ENCODE data around the gene SCAMP4.

The SCAMP4 gene

DNA sequence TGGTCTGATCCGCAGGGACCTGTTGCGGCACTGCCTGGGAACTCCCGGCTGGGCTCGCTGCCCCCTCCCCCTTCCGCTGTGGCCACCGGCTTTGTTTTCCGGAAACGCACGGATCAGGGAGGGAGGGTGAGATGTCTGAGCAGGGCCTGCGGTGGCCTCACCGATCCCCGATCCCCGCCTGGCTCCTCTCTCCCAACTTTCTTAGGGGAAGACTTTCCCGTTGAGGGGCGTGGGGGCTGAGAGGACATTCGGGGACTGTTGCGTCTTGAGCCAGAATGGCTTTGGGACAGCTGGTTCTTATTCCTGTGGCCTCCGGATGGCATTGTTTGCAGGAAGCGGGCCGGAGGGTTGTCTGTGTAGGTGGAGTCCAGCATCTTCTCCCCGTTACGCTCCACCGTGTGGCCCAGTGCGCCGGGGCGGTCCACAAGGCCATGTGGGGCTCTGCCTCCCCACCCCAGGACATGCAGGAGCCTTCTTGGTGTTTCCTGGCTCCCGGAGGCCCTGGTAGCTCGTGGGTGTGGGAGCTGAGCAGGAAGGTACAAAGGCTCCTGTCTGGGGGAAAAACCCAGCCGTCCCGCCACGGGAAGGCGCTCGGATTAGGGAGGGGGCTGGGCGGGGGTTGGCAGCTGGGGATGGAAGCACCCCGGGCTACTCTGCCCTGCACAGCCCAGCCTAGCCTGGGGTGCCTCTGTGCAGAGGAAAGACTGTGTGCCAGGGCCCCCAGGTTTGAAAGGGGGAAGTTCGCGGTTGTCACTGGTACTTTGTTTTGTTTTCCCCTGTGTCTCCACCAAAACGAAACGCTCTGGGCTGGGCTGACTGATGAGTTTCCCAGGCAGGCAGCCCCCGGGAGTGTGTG, 37.1 kb downstream of the SCAMP4 start:
- WGBS, 2 donors (ENCODE audit: extremely low coverage in 2 of 2, insufficient read length in 2 of 2, insufficient replicate concordance in 1 of 2), result no CpG with 5 or more reads among the region's 40 CpGs
- peak overlapping the region; percentile 100 for H3K9ac ChIP-seq (ENCODE audit: low read depth, low read length, poor library complexity)
- peak; percentile 81 for DNase-seq (ENCODE audit: low spot score)

DNA sequence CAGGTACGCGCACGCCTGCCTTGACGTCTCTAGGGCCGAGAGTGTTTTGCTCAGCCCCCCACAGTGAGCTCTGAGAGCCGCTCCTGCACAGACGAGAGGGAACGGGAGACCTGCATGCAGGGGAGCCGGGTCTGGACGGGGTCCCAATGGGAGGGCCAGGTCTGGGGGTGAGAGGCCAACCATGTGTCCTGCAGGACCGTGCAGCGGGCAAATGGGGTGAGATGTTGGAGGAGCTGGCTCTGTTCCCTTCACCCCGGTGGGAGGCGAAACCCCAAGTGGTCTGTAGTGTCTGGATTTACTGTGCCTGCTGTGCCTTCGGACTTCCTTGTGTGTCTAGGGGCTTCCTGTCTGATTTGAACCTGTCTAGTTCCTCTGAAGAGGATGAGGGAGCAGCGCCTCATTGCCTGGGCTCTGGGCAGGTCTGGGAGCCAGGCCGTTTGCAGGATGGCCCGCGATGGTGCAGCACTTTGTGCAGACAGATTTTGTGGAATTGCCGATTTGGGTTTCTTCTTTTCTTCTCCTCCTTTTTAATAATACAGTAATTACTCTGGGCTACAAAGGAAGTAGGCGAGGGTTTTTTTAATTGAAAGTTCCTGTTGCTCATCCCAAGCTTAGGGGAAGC, 37.8 kb downstream of the SCAMP4 start:
- Histone ChIP-seq H3K4me2 (ENCODE audit: insufficient read depth, low read length, poor library complexity, severe bottlenecking) (peak overlapping the region; percentile 97), H4K91ac (ENCODE audit: low read depth, low read length, poor library complexity) (no peak overlapping the region), H3K23ac (ENCODE audit: low read depth, low read length, poor library complexity) (peak overlapping the region; percentile 99), H3K14ac (ENCODE audit: low read length) (no peak overlapping the region), H3K4ac (ENCODE audit: low read length) (peak overlapping the region; percentile 10), H2AK5ac (ENCODE audit: low read depth, low read length) (peak overlapping the region; percentile 94), H2BK12ac (ENCODE audit: low read length) (no peak overlapping the region), H2BK5ac (ENCODE audit: low read length) (peak overlapping the region; percentile 96), H3K9ac (ENCODE audit: low read depth, low read length, poor library complexity) (peak overlapping the region; percentile 82), H3K27ac (replicated peaks; ENCODE audit: low read length) (peak overlapping the region; percentile 87), H2BK120ac (ENCODE audit: low read depth, low read length) (no peak overlapping the region), H2BK15ac (ENCODE audit: low read length) (no peak overlapping the region), H3K4me3 (ENCODE audit: low read length in 2 of 2) (peak overlapping the region; percentile 82 to 96), H3K18ac (ENCODE audit: low read length) (peak overlapping the region; percentile 82), H2AFZ (ENCODE audit: low read length) (no peak overlapping the region), H3K9me3 (replicated peaks in 1 of 2; ENCODE audit: control insufficient read depth in 2 of 2, insufficient read depth in 1 of 2, low read depth in 1 of 2, low read length in 2 of 2) (no peaks in the 10 kb centered on the region), H4K8ac (ENCODE audit: low read depth, low read length) (no peak overlapping the region), H3K36me3 (replicated peaks in 1 of 2; ENCODE audit: control insufficient read depth in 2 of 2, insufficient read depth in 2 of 2, low read length in 2 of 2) (peaks cover 0 to 13% of the 10 kb centered on the region in 2 donors), H3K79me1 (ENCODE audit: low read depth, low read length) (peaks cover 27% of the 10 kb centered on the region), H3K27me3 (ENCODE audit: control insufficient read depth in 3 of 3, insufficient read depth in 3 of 3, low read depth in 1 of 3, low read length in 3 of 3) (no peaks in the 10 kb centered on the region), H3K4me1 (ENCODE audit: control insufficient read depth in 2 of 2, insufficient read depth in 1 of 2, low read depth in 1 of 2, low read length in 2 of 2) (peaks cover 14 to 21% of the 10 kb centered on the region in 2 donors)
- no CpG with 5 or more reads among the region's 21 CpGs for WGBS, 2 donors (ENCODE audit: extremely low coverage in 2 of 2, insufficient read length in 2 of 2, insufficient replicate concordance in 1 of 2)
- DNase-seq (ENCODE audit: low spot score), result no peak

More for the DNA sequence above, 37.1 kb downstream of the SCAMP4 start:
- H2BK5ac ChIP-seq (ENCODE audit: low read length), result peak overlapping the region; percentile 96
- peak overlapping the region; percentile 100 for H3K14ac ChIP-seq (ENCODE audit: low read length)
- peak overlapping the region; percentile 84 for H2BK12ac ChIP-seq (ENCODE audit: low read length)
- peak overlapping the region; percentile 94 for H2AK5ac ChIP-seq (ENCODE audit: low read depth, low read length)
- H3K27me3 ChIP-seq (ENCODE audit: control insufficient read depth in 3 of 3, insufficient read depth in 3 of 3, low read depth in 1 of 3, low read length in 3 of 3), result no peaks in the 10 kb centered on the region
- peak overlapping the region; percentile 98 for H3K18ac ChIP-seq (ENCODE audit: low read length)
- peak overlapping the region; percentile 98 for H3K23ac ChIP-seq (ENCODE audit: low read depth, low read length, poor library complexity)
- H2BK120ac ChIP-seq (ENCODE audit: low read depth, low read length), result peak overlapping the region; percentile 31
- H3K4ac ChIP-seq (ENCODE audit: low read length), result peak overlapping the region; percentile 66
- H2AFZ ChIP-seq (ENCODE audit: low read length), result peak overlapping the region; percentile 83
- no peaks in the 10 kb centered on the region for H3K9me3 ChIP-seq (replicated peaks in 1 of 2; ENCODE audit: control insufficient read depth in 2 of 2, insufficient read depth in 1 of 2, low read depth in 1 of 2, low read length in 2 of 2)
- H3K27ac ChIP-seq (replicated peaks; ENCODE audit: low read length), result peak overlapping the region; percentile 87
- H2BK15ac ChIP-seq (ENCODE audit: low read length), result peak overlapping the region; percentile 67
- no peak overlapping the region for H4K91ac ChIP-seq (ENCODE audit: low read depth, low read length, poor library complexity)
- H3K4me1 ChIP-seq (ENCODE audit: control insufficient read depth in 2 of 2, insufficient read depth in 1 of 2, low read depth in 1 of 2, low read length in 2 of 2), result peaks cover 14 to 21% of the 10 kb centered on the region in 2 donors
- peaks cover 26% of the 10 kb centered on the region for H3K79me1 ChIP-seq (ENCODE audit: low read depth, low read length)
- H3K36me3 ChIP-seq (replicated peaks in 1 of 2; ENCODE audit: control insufficient read depth in 2 of 2, insufficient read depth in 2 of 2, low read length in 2 of 2), result peaks cover 0 to 9% of the 10 kb centered on the region in 2 donors
- no peak overlapping the region for H4K8ac ChIP-seq (ENCODE audit: low read depth, low read length)
- peak overlapping the region; percentile 82 to 96 for H3K4me3 ChIP-seq (ENCODE audit: low read length in 2 of 2)
- H3K4me2 ChIP-seq (ENCODE audit: insufficient read depth, low read length, poor library complexity, severe bottlenecking), result peak overlapping the region; percentile 97

DNA sequence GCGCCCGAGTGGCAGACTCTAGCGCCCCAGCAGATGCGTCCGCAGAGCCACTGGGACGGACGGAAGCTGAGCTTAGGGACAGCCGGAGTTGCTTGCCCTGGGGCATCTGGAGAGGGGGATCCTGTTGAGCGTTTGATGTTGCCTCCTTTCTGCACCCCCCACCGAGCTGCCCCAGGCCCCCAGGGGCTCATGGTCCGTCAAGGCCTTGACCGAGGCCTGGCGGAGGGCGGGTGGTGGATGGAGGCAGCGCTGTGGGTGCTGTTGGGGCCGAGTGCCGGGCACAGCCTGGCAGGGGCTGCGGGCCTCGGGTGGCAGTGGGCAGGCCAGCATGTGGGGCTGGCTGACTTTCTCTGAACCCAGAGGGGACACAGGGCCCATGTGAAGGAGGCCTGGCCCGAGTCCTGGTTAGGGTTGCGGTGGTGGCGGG, 38.5 kb downstream of the SCAMP4 start:
- H3K4me3 ChIP-seq (ENCODE audit: low read length in 2 of 2), result peak overlapping the region in 1 of 2 donors; percentile 96
- peaks cover 14 to 21% of the 10 kb centered on the region in 2 donors for H3K4me1 ChIP-seq (ENCODE audit: control insufficient read depth in 2 of 2, insufficient read depth in 1 of 2, low read depth in 1 of 2, low read length in 2 of 2)
- no peak for DNase-seq (ENCODE audit: low spot score)

More for the DNA sequence above, 38.5 kb downstream of the SCAMP4 start:
- WGBS, 2 donors (ENCODE audit: extremely low coverage in 2 of 2, insufficient read length in 2 of 2, insufficient replicate concordance in 1 of 2), result no CpG with 5 or more reads among the region's 22 CpGs
- no peak overlapping the region for H3K4me2 ChIP-seq (ENCODE audit: insufficient read depth, low read length, poor library complexity, severe bottlenecking)
- no peak overlapping the region for H2BK15ac ChIP-seq (ENCODE audit: low read length)
- peak overlapping the region; percentile 99 for H3K23ac ChIP-seq (ENCODE audit: low read depth, low read length, poor library complexity)
- H3K9me3 ChIP-seq (replicated peaks in 1 of 2; ENCODE audit: control insufficient read depth in 2 of 2, insufficient read depth in 1 of 2, low read depth in 1 of 2, low read length in 2 of 2), result no peaks in the 10 kb centered on the region
- peak overlapping the region; percentile 84 for H2BK12ac ChIP-seq (ENCODE audit: low read length)
- no peak overlapping the region for H2BK120ac ChIP-seq (ENCODE audit: low read depth, low read length)
- H2AFZ ChIP-seq (ENCODE audit: low read length), result no peak overlapping the region
- H4K8ac ChIP-seq (ENCODE audit: low read depth, low read length), result no peak overlapping the region
- peak overlapping the region; percentile 89 for H3K14ac ChIP-seq (ENCODE audit: low read length)
- H3K27me3 ChIP-seq (ENCODE audit: control insufficient read depth in 3 of 3, insufficient read depth in 3 of 3, low read depth in 1 of 3, low read length in 3 of 3), result no peaks in the 10 kb centered on the region
- H3K9ac ChIP-seq (ENCODE audit: low read depth, low read length, poor library complexity), result peak overlapping the region; percentile 81
- H3K27ac ChIP-seq (replicated peaks; ENCODE audit: low read length), result no peak overlapping the region
- peak overlapping the region; percentile 66 for H2BK5ac ChIP-seq (ENCODE audit: low read length)
- H3K18ac ChIP-seq (ENCODE audit: low read length), result peak overlapping the region; percentile 57
- H4K91ac ChIP-seq (ENCODE audit: low read depth, low read length, poor library complexity), result no peak overlapping the region
- peak overlapping the region; percentile 84 for H3K4ac ChIP-seq (ENCODE audit: low read length)
- peak overlapping the region; percentile 93 for H2AK5ac ChIP-seq (ENCODE audit: low read depth, low read length)
- peaks cover 0 to 15% of the 10 kb centered on the region in 2 donors for H3K36me3 ChIP-seq (replicated peaks in 1 of 2; ENCODE audit: control insufficient read depth in 2 of 2, insufficient read depth in 2 of 2, low read length in 2 of 2)
- peaks cover 30% of the 10 kb centered on the region for H3K79me1 ChIP-seq (ENCODE audit: low read depth, low read length)

All from neuronal stem cell (in vitro differentiated cells).